GM12892 (cell line): ENCODE measurements around the gene MOG.

Experiments used
- DNase-seq: peaks from one replicate; pipeline ENCODE4 v3.0.0; 2011; ENCODE audit not compliant: insufficient read length
- FAIRE-seq: peaks from 2 replicates; lab custom pipeline; 2011; peaks lifted over from hg19 to GRCh38; lab: Jason Lieb, UNC
- POLR2A ChIP-seq: IDR thresholded peaks from 2 replicates; pipeline ENCODE4 v1.6.1; 2011; ENCODE audit warnings: low read depth, low read length, control low read depth
- POLR2AphosphoS5 ChIP-seq: IDR thresholded peaks from 2 replicates; pipeline ENCODE4 v1.6.1; 2011; ENCODE audit warnings: low read depth, low read length, control low read depth
- TAF1 ChIP-seq: IDR thresholded peaks from 2 replicates; pipeline ENCODE4 v1.6.1; 2011; ENCODE audit warnings: low read depth, mild to moderate bottlenecking, control low read depth, low read length, borderline replicate concordance

Gene MOG

GRCh38 chr6:29680904-29681303 is 24.0 kb downstream of the MOG start, which contains the start of gene ZFP57:
Gene ZFP57, minus strand, starts transcription at chr6:29681152. Its CDS starts 4,149 bp downstream, at chr6:29677003.
- DNase-seq (no peak), FAIRE-seq (no peak)
- TF ChIP-seq POLR2AphosphoS5 = no peak
- no peak for TF ChIP-seq TAF1
- TF ChIP-seq POLR2A = no peak

GRCh38 chr6:29681811-29682210 is 24.9 kb downstream of the MOG start:
- TF ChIP-seq POLR2AphosphoS5 (no peak), POLR2A (no peak), TAF1 (no peak)
- DNase-seq (no peak), FAIRE-seq (no peak)

- FAIRE-seq = no peak
- no peak for DNase-seq
- TF ChIP-seq POLR2AphosphoS5 = no peak
- no peak for TF ChIP-seq TAF1
- TF ChIP-seq POLR2A = no peak
Observed at GRCh38 chr6:29685718-29686326, 28.9 kb downstream of the MOG start.

- TF ChIP-seq POLR2AphosphoS5 (no peak), POLR2A (no peak), TAF1 (no peak)
- FAIRE-seq = no peak
- DNase-seq = no peak
Observed at GRCh38 chr6:29694637-29695036, 37.7 kb downstream of the MOG start.

- DNase-seq = no peak
Observed at GRCh38 chr6:29696147-29697125, 39.5 kb downstream of the MOG start.

GRCh38 chr6:29702519-29703103 is 45.7 kb downstream of the MOG start:
- peak; percentile 53 for DNase-seq
- FAIRE-seq = peak; percentile 81
- TF ChIP-seq POLR2AphosphoS5 (no peak), TAF1 (no peak), POLR2A (no peak)

More at GRCh38 chr6:29696147-29697125, 39.5 kb downstream of the MOG start:
- no peak for FAIRE-seq
- TF ChIP-seq TAF1 = no peak
- no peak for TF ChIP-seq POLR2A
- no peak for TF ChIP-seq POLR2AphosphoS5

GRCh38 chr6:29705389-29706231 is 48.7 kb downstream of the MOG start:
- FAIRE-seq = no peak

GRCh38 chr6:29708432-29709179 is 51.7 kb downstream of the MOG start:
- FAIRE-seq (peak; percentile 80), DNase-seq (no peak)
- no peak for TF ChIP-seq POLR2A
- TF ChIP-seq TAF1 = no peak
- no peak for TF ChIP-seq POLR2AphosphoS5

More at GRCh38 chr6:29705389-29706231, 48.7 kb downstream of the MOG start:
- no peak for DNase-seq
- no peak for TF ChIP-seq POLR2AphosphoS5
- TF ChIP-seq POLR2A = no peak
- no peak for TF ChIP-seq TAF1

- TF ChIP-seq POLR2A = no peak
- DNase-seq (no peak), FAIRE-seq (peak; percentile 46)
Observed at GRCh38 chr6:29709188-29709587, 52.3 kb downstream of the MOG start.
